HCT116 (cell line): ENCODE results near the gene ICAM4. TPM values are rescaled to one million over a fixed set of nuclear protein-coding genes. Genes with fewer than 3 reads are reported as not detected.

Experiments used
- ATAC-seq: fragments of 200-7000 bp; cut with Tn5 transposase; 2 replicates; pipeline ENCODE4 v1.9.1; 2020; ENCODE audit warnings: mild to moderate bottlenecking, moderate library complexity
- BruUV-seq: library from RNA; stranded (reverse); fragments of 400-500 nt; replicated peaks from 2 replicates; lab custom pipeline; 2021; lab: Mats Ljungman, UMichigan
- CTCF ChIA-PET: fragments of 300-600 bp; sonication (Branson Sonifier 250); formaldehyde crosslinking; loops from one replicate; lab custom pipeline; 2021; ENCODE audit warnings: antibody characterized with exemption; lab: Charles Lee
- POLR2A ChIA-PET: fragments of 300-600, 350-600 bp; sonication (Branson Sonifier 250); formaldehyde crosslinking; loops from one replicate; lab custom pipeline; 2021; ENCODE audit warnings: antibody characterized with exemption; lab: Charles Lee
- RAD21 ChIA-PET, 2 experiments: fragments of 300-600 bp; sonication (Branson Sonifier 250); formaldehyde crosslinking; loops; one replicate each; lab custom pipeline; 2023; ENCODE audit warnings: low total read pairs in 2 of 2; ENCODE audit not compliant: uncharacterized antibody in 2 of 2, unreplicated experiment in 2 of 2, low non-redundant PET in 1 of 2; lab: Charles Lee
- DNase-seq: peaks from one replicate; pipeline ENCODE4 v3.0.0-alpha.2; 2010; ENCODE audit warnings: low read depth, low spot score
- H2AFZ ChIP-seq: fragments of 200-600 bp; shearing (Covaris generic), sonication (generic); 2 replicates; pipeline ENCODE4 v1.6.1; 2017; ENCODE audit warnings: low read depth, mixed run types, mixed read lengths, antibody characterized with exemption, low read length; ENCODE audit not compliant: poor library complexity, severe bottlenecking
- H3K27ac ChIP-seq: 2 replicates; pipeline ENCODE4 v1.5.1; 2012; ENCODE audit warnings: low read depth, low read length
- H3K27me3 ChIP-seq: fragments of 200-600 bp; sonication (generic); 2 replicates; pipeline ENCODE4 v1.6.1; 2016; ENCODE audit warnings: mixed run types, low read length, mixed read lengths; ENCODE audit not compliant: insufficient read depth
- H3K36me3 ChIP-seq, 2 experiments: fragments of 200-500 bp in 1 of 2; fragments of 200-600 bp in 1 of 2; sonication (Bioruptor generic) in 1 of 2; sonication (generic) in 1 of 2; 2 replicates each; pipeline versions ENCODE4 v1.5.1 to v1.6.1; 2014 to 2016; ENCODE audit warnings: low read length in 2 of 2, inconsistent platforms in 1 of 2, mixed read lengths in 1 of 2, mixed run types in 1 of 2; ENCODE audit not compliant: insufficient read depth in 2 of 2, control insufficient read depth in 1 of 2
- H3K4me1 ChIP-seq, 2 experiments: fragments of 200-600 bp in 1 of 2; sonication (generic) in 1 of 2; 2 replicates each; pipeline versions ENCODE4 v1.5.1 to v1.6.1; 2012 to 2017; ENCODE audit warnings: low read length in 2 of 2, inconsistent platforms in 1 of 2, mild to moderate bottlenecking in 1 of 2, mixed read lengths in 1 of 2, mixed run types in 1 of 2, moderate library complexity in 1 of 2; ENCODE audit not compliant: insufficient read depth in 2 of 2, control insufficient read depth in 1 of 2
- H3K4me2 ChIP-seq: fragments of 200-600 bp; sonication (generic); 2 replicates; pipeline ENCODE4 v1.6.1; 2017; ENCODE audit warnings: mixed run types, low read length, mixed read lengths
- H3K4me3 ChIP-seq, 2 experiments: fragments of 200-600 bp in 1 of 2; sonication (generic) in 1 of 2; replicated peaks in 1 of 2; 2 replicates each; pipeline ENCODE4 v1.5.1; 2011 to 2016; ENCODE audit warnings: low read length in 2 of 2, control low read depth in 1 of 2, low read depth in 1 of 2, mild to moderate bottlenecking in 1 of 2, mixed read lengths in 1 of 2, mixed run types in 1 of 2
- H3K79me2 ChIP-seq: fragments of 200-600 bp; sonication (generic); 2 replicates; pipeline ENCODE4 v1.6.1; 2017; ENCODE audit warnings: mild to moderate bottlenecking, mixed run types, low read length, moderate library complexity, mixed read lengths; ENCODE audit not compliant: insufficient read depth
- H3K9ac ChIP-seq: fragments of 200-600 bp; sonication (generic); 2 replicates; pipeline ENCODE4 v1.6.1; 2016; ENCODE audit warnings: low read length, mixed read lengths
- H3K9me2 ChIP-seq: fragments of 200-600 bp; sonication (generic), shearing (Covaris generic); 2 replicates; pipeline ENCODE4 v1.6.1; 2017; ENCODE audit warnings: mixed run types, mild to moderate bottlenecking, moderate library complexity; ENCODE audit not compliant: insufficient read depth
- H3K9me3 ChIP-seq, 2 experiments: fragments of 200-500 bp in 1 of 2; fragments of 200-600 bp in 1 of 2; sonication (Bioruptor generic) in 1 of 2; sonication (generic) in 1 of 2; 2 replicates each; pipeline ENCODE4 v1.6.1; 2014 to 2017; ENCODE audit warnings: low read length in 2 of 2, mixed read lengths in 2 of 2, inconsistent platforms in 1 of 2, low read depth in 1 of 2, mild to moderate bottlenecking in 1 of 2, mixed run types in 1 of 2, moderate library complexity in 1 of 2; ENCODE audit not compliant: control insufficient read depth in 1 of 2, insufficient read depth in 1 of 2
- H4K20me1 ChIP-seq: fragments of 200-600 bp; sonication (generic), shearing (Covaris generic); 2 replicates; pipeline ENCODE4 v1.6.1; 2017; ENCODE audit warnings: mixed run types, mild to moderate bottlenecking, moderate library complexity; ENCODE audit not compliant: insufficient read depth
- CTCF ChIP-seq, 3 experiments: fragments of 200-600 bp in 1 of 3; sonication (generic) in 1 of 3; IDR thresholded peaks in 2 of 3; conservative IDR thresholded peaks in 1 of 3; 2 replicates each; pipeline ENCODE4 v1.5.1; 2012 to 2017; ENCODE audit warnings: low read depth in 2 of 3, low read length in 2 of 3, antibody characterized with exemption in 1 of 3, borderline replicate concordance in 1 of 3, control low read depth in 1 of 3, mild to moderate bottlenecking in 1 of 3, mixed read lengths in 1 of 3, mixed run types in 1 of 3, moderate library complexity in 1 of 3; ENCODE audit not compliant: insufficient read depth in 1 of 3
- EGR1 ChIP-seq: IDR thresholded peaks from 2 replicates; pipeline ENCODE4 v1.6.1; 2012; ENCODE audit warnings: low read depth
- ELF1 ChIP-seq: IDR thresholded peaks from 2 replicates; pipeline ENCODE4 v1.6.1; 2012; ENCODE audit warnings: low read depth, borderline replicate concordance
- EZH2phosphoT487 ChIP-seq: fragments of 200-600 bp; IDR thresholded peaks from 2 replicates; pipeline ENCODE4 v1.6.1; 2018; ENCODE audit warnings: antibody characterized with exemption, borderline replicate concordance
- FOSL1 ChIP-seq: IDR thresholded peaks from 2 replicates; pipeline ENCODE4 v1.6.1; 2012; ENCODE audit warnings: low read depth
- JUND ChIP-seq: IDR thresholded peaks from 2 replicates; pipeline ENCODE4 v1.6.1; 2012
- POLR2A ChIP-seq: IDR thresholded peaks from 2 replicates; pipeline ENCODE4 v1.7.0; 2011; ENCODE audit warnings: borderline replicate concordance; ENCODE audit not compliant: insufficient read depth, insufficient read length; ENCODE audit errors: extremely low read depth
- POLR2AphosphoS5 ChIP-seq: IDR thresholded peaks from 2 replicates; pipeline ENCODE4 v1.6.1; 2011; ENCODE audit warnings: mild to moderate bottlenecking, low read depth, low read length, moderate library complexity
- RAD21 ChIP-seq: IDR thresholded peaks from 2 replicates; pipeline ENCODE4 v1.6.1; 2012; ENCODE audit warnings: low read depth, mild to moderate bottlenecking
- SP1 ChIP-seq: IDR thresholded peaks from 2 replicates; pipeline ENCODE4 v1.6.1; 2012; ENCODE audit warnings: low read depth
- SRF ChIP-seq: IDR thresholded peaks from 2 replicates; pipeline ENCODE4 v1.6.1; 2012; ENCODE audit warnings: low read depth
- ZFX ChIP-seq: fragments of 450-650 bp; IDR thresholded peaks from 2 replicates; pipeline ENCODE4 v1.6.1; 2017
- ZNF274 ChIP-seq: fragments of 200-500 bp; sonication (Bioruptor generic); IDR thresholded peaks from 2 replicates; pipeline ENCODE4 v1.6.1; 2014; ENCODE audit warnings: mild to moderate bottlenecking, low read depth, low read length, inconsistent platforms
- intact Hi-C: fragments of 100-400 bp; cut with micrococcal nuclease; formaldehyde crosslinking; loops from 2 replicates; pipeline ENCODE4 v1.10.0; 2022
- total RNA-seq: library from RNA; stranded (reverse); gene quantifications from one replicate; pipeline ENCODE4 v1.2.1, GENCODE V29; 2021; ENCODE audit not compliant: unreplicated experiment

Gene ICAM4
- total RNA-seq, 1 experiment from 2014 or later = not detected

- Histone ChIP-seq H3K79me2 (no peaks in the 10 kb centered on the region), H3K4me1 (peaks cover 7 to 22% of the 10 kb centered on the region in 2 experiments; a peak in 3 of 4 replicates), H4K20me1 (no peaks in the 10 kb centered on the region), H3K27me3 (no peaks in the 10 kb centered on the region), H2AFZ (no peak overlapping the region), H3K9me3 (no peaks in the 10 kb centered on the region), H3K4me2 (no peak overlapping the region), H3K36me3 (no peaks in the 10 kb centered on the region), H3K9me2 (no peaks in the 10 kb centered on the region), H3K4me3 (no peak overlapping the region), H3K27ac (no peak overlapping the region), H3K9ac (no peak overlapping the region)
- intact Hi-C loops = no loop called here
- DNase-seq (no peak), ATAC-seq (no peak)
- POLR2A ChIA-PET = interaction anchor here (2.0 kb wide), 1 partner anchor 9 kb away, joined by 5 read pairs; no protein-coding TSS in a partner anchor
- CTCF ChIA-PET = interaction anchor here (0.8 to 7.2 kb wide), 3 partner anchors 8 to 120 kb away, joined by 3 to 131 read pairs (median 12); no protein-coding TSS in a partner anchor
- BruUV-seq = no TSS peak
- no peak for TF ChIP-seq EZH2phosphoT487
- no peak for TF ChIP-seq POLR2AphosphoS5
- no peak for TF ChIP-seq ZNF274
- no peak for TF ChIP-seq ELF1
- no peak for TF ChIP-seq SRF
- TF ChIP-seq FOSL1 = no peak
- TF ChIP-seq RAD21 = no peak
- TF ChIP-seq JUND = no peak
- no peak for TF ChIP-seq SP1
- no peak for TF ChIP-seq ZFX
- no peak for TF ChIP-seq POLR2A
- no peak for TF ChIP-seq EGR1
- TF ChIP-seq CTCF (IDR thresholded peaks at IDR 0.05 in 2 of 3, conservative IDR thresholded peaks at IDR 0.05 in 1 of 3; ENCODE audit: borderline replicate concordance in 1 of 3, insufficient read depth in 1 of 3, low read depth in 2 of 3, low read length in 2 of 3) = no peak
- RAD21 ChIA-PET = interaction anchor here in 1 of 2 experiments (1.7 kb wide), 1 partner anchor 9 kb away, joined by 6 read pairs; no protein-coding TSS in a partner anchor
Measured at GRCh38 chr19:10268071-10268470, 18.7 kb upstream of the ICAM4 start.
